HUES48 (cell line): ENCODE results near the gene TIMM10.
A peak's percentile ranks its signal among the peaks of the same experiment; 100 is the strongest.
"Not testable (repeated sequence)": the region's sequence is repeated elsewhere in the genome, so short reads cannot be mapped to it uniquely, and the experiment has no call there.

ENCODE experiments used
- H3K27ac ChIP-seq: one replicate; pipeline ENCODE4 v1.7.0; 2013; ENCODE audit warnings: low read depth, low read length, inconsistent platforms
- H3K27me3 ChIP-seq: 2 replicates; pipeline ENCODE4 v1.6.1; 2013; ENCODE audit warnings: mild to moderate bottlenecking, low read length; ENCODE audit not compliant: control insufficient read depth, insufficient read depth
- H3K36me3 ChIP-seq: 2 replicates; pipeline ENCODE4 v1.6.1; 2013; ENCODE audit warnings: low read length; ENCODE audit not compliant: control insufficient read depth, insufficient read depth
- H3K4me1 ChIP-seq: 2 replicates; pipeline ENCODE4 v1.6.1; 2013; ENCODE audit warnings: mild to moderate bottlenecking, low read length; ENCODE audit not compliant: control insufficient read depth, insufficient read depth
- H3K4me3 ChIP-seq: 2 replicates; pipeline ENCODE4 v1.5.1; 2013; ENCODE audit warnings: mild to moderate bottlenecking, low read depth, low read length
- H3K9ac ChIP-seq: 2 replicates; pipeline ENCODE4 v1.6.1; 2013; ENCODE audit warnings: mild to moderate bottlenecking, low read depth, low read length, moderate library complexity
- H3K9me3 ChIP-seq: 2 replicates; pipeline ENCODE4 v1.6.1; 2013; ENCODE audit warnings: low read length; ENCODE audit not compliant: control insufficient read depth, insufficient read depth

TIMM10 gene

GRCh38 chr11:57542582-57542981 is 12.0 kb upstream of the TIMM10 start:
- Histone ChIP-seq H3K9me3 (no peaks in the 10 kb centered on the region), H3K27me3 (no peaks in the 10 kb centered on the region), H3K27ac (no peak overlapping the region), H3K36me3 (no peaks in the 10 kb centered on the region), H3K4me1 (peaks cover 11% of the 10 kb centered on the region), H3K4me3 (no peak overlapping the region), H3K9ac (no peak overlapping the region)

- Histone ChIP-seq H3K9ac (no peak overlapping the region), H3K27me3 (no peaks in the 10 kb centered on the region), H3K36me3 (no peaks in the 10 kb centered on the region), H3K4me3 (no peak overlapping the region), H3K4me1 (peaks cover 17% of the 10 kb centered on the region), H3K27ac (no peak overlapping the region), H3K9me3 (no peaks in the 10 kb centered on the region)
Measured at GRCh38 chr11:57541169-57541568, 10.6 kb upstream of the TIMM10 start.

GRCh38 chr11:57539342-57539741 is 8.8 kb upstream of the TIMM10 start:
- Histone ChIP-seq H3K4me1 (peaks cover 17% of the 10 kb centered on the region), H3K36me3 (no peaks in the 10 kb centered on the region), H3K27ac (no peak overlapping the region), H3K4me3 (no peak overlapping the region), H3K9ac (no peak overlapping the region), H3K27me3 (no peaks in the 10 kb centered on the region), H3K9me3 (no peaks in the 10 kb centered on the region)

- Histone ChIP-seq H3K27ac (no peak within 1 kb of the TSS), H3K9me3 (no peaks in the 10 kb centered on the region), H3K9ac (no peak within 1 kb of the TSS), H3K4me1 (peaks cover 6% of the 10 kb centered on the region; the same call in 1 of the 2 replicates), H3K36me3 (no peaks in the 10 kb centered on the region), H3K4me3 (no peak within 1 kb of the TSS), H3K27me3 (no peaks in the 10 kb centered on the region)
Measured at GRCh38 chr11:57536947-57537619, 6.5 kb upstream of the TIMM10 start, which contains the start of gene SMTNL1. SMTNL1 (plus strand) TSS chr11:57537595; CDS start chr11:57542643, 5,048 bp downstream.

- peaks cover 15% of the 10 kb centered on the region for H3K4me1 ChIP-seq
- H3K27me3 ChIP-seq, H3K27ac ChIP-seq, H3K9me3 ChIP-seq, H3K9ac ChIP-seq, H3K36me3 ChIP-seq, H3K4me3 ChIP-seq: not testable (repeated sequence)
Measured at GRCh38 chr11:57534449-57534848, 3.9 kb upstream of the TIMM10 start.

GRCh38 chr11:57530215-57530595 is 349 bp downstream of the TIMM10 start:
- Histone ChIP-seq H3K9me3 (no peaks in the 10 kb centered on the region), H3K9ac (peak overlapping the region; percentile 85), H3K4me1 (peaks cover 18% of the 10 kb centered on the region), H3K27me3 (no peaks in the 10 kb centered on the region), H3K27ac (peak overlapping the region; percentile 71), H3K4me3 (peak overlapping the region; percentile 96), H3K36me3 (peaks cover 18% of the 10 kb centered on the region)

GRCh38 chr11:57529012-57529411 is 1.5 kb downstream of the TIMM10 start:
- H3K27me3 ChIP-seq, result no peaks in the 10 kb centered on the region
- H3K9me3 ChIP-seq, result no peaks in the 10 kb centered on the region
- no peak overlapping the region for H3K4me3 ChIP-seq
- peaks cover 18% of the 10 kb centered on the region for H3K36me3 ChIP-seq
- no peak overlapping the region for H3K9ac ChIP-seq
- peaks cover 18% of the 10 kb centered on the region for H3K4me1 ChIP-seq
- H3K27ac ChIP-seq, result no peak overlapping the region

GRCh38 chr11:57527056-57527631 is 3.4 kb downstream of the TIMM10 start:
- Histone ChIP-seq H3K36me3 (peaks cover 18% of the 10 kb centered on the region), H3K27me3 (no peaks in the 10 kb centered on the region), H3K4me3 (no peak overlapping the region), H3K27ac (no peak overlapping the region), H3K4me1 (peaks cover 18% of the 10 kb centered on the region), H3K9ac (no peak overlapping the region), H3K9me3 (no peaks in the 10 kb centered on the region)

- Histone ChIP-seq H3K9me3 (no peaks in the 10 kb centered on the region), H3K4me1 (peaks cover 8% of the 10 kb centered on the region), H3K27me3 (no peaks in the 10 kb centered on the region), H3K4me3 (no peak overlapping the region), H3K27ac (no peak overlapping the region), H3K36me3 (peaks cover 4% of the 10 kb centered on the region), H3K9ac (no peak overlapping the region)
Measured at GRCh38 chr11:57523419-57523818, 7.1 kb downstream of the TIMM10 start.

GRCh38 chr11:57521116-57521515 is 9.4 kb downstream of the TIMM10 start:
- H3K4me1 ChIP-seq, result no peaks in the 10 kb centered on the region; the same call in 1 of the 2 replicates
- no peak overlapping the region for H3K27ac ChIP-seq
- H3K9ac ChIP-seq, result no peak overlapping the region
- no peaks in the 10 kb centered on the region for H3K9me3 ChIP-seq
- no peaks in the 10 kb centered on the region for H3K36me3 ChIP-seq
- peaks cover 12% of the 10 kb centered on the region for H3K27me3 ChIP-seq
- H3K4me3 ChIP-seq, result no peak overlapping the region

- H3K4me3 ChIP-seq, result peak overlapping the region; percentile 74
- H3K4me1 ChIP-seq, result peaks cover 3% of the 10 kb centered on the region; the same call in 1 of the 2 replicates
- peak overlapping the region; percentile 71; the same call in 1 of the 2 replicates for H3K9ac ChIP-seq
- H3K27ac ChIP-seq, result no peak overlapping the region
- H3K27me3 ChIP-seq, result peaks cover 31% of the 10 kb centered on the region
- H3K36me3 ChIP-seq, result no peaks in the 10 kb centered on the region
- H3K9me3 ChIP-seq, result no peaks in the 10 kb centered on the region
Measured at GRCh38 chr11:57516061-57516443, 14.5 kb downstream of the TIMM10 start.
